ENCODE results near the gene PCYT2.

Gene PCYT2

DNA sequence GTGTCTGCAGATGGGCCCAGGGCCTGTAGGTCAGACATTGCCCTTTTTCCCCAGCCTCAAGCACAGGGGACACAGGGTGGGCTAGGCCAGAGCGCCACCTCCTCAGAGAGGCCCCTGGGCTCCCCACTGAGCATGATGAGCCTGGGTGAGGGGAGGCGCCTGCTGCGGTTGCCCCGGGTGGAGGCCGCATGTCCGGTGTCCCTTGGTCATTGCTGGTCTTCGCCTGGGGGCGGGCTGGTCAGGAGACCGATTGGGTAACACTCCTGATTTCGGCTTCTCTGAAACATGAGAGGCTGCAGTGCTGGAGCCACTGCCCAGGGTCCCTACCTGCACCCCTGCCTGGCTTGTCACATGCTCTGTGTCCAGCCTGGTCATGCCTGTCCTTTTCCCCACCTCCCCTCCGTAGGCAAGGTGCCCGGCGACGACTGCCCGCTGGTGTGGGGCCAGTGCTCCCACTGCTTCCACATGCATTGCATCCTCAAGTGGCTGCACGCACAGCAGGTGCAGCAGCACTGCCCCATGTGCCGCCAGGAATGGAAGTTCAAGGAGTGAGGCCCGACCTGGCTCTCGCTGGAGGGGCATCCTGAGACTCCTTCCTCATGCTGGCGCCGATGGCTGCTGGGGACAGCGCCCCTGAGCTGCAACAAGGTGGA is 11.6 kb downstream of the PCYT2 start:
- DNase-seq (ENCODE audit: low read depth), result no peak

DNA sequence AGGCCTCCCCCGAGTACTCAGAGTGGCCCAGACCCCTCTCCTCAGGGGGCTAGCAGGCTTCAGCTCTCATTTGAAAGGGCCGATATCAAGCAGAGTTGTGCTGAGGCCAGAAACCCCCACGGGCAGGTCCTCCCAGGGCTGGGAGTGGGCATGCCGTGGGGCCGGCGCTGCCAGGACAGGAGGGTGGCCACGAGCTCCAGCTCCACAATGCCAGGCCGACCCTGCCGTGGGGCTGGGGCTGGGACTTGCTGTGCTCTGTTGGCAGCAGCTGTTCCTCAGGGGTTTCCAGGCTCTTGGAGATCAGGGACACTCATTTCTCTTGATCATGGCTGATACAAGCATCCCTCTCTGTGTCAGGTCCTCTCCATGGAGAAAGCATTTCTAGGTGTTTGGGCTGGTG is 12.3 kb downstream of the PCYT2 start:
- DNase-seq (ENCODE audit: low read depth), result no peak

GRCh38 chr17:81898029-81898866 is 13.0 kb downstream of the PCYT2 start:
- peak; percentile 94 for DNase-seq (ENCODE audit: low read depth)

DNA sequence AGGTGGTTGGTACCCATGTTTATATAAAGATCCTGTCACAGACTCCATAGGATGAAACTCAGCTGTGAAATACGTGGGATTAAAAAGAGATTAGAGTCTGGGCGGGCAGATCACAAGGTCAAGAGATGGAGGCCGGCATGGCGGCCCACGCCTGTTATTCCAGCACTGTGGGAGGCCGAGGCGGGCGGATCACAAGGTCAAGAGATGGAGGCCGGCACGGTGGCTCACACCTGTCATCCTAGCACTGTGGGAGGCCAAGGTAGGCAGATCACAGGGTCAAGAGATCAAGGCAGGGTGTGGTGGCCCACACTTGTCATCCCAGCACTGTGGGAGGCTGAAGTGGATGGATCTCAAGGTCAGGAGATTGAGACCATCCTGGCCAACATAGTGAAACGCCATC is 15.8 kb downstream of the PCYT2 start:
- DNase-seq (ENCODE audit: low read depth), result no peak

DNA sequence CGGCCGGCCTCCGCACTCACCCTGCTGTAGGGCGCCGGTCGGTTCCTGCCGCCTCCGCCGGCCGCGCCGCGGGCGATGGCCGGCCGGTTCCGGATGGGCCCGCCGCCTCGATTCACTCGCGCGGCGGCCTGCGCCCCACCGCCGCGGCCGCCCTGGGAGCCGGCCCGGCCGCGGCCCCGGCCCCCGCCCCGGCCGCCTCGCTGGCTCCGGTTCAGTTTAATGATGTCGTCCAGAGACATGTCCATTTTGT is 20.0 kb downstream of the PCYT2 start:
- no peak for DNase-seq (ENCODE audit: low read depth)

DNA sequence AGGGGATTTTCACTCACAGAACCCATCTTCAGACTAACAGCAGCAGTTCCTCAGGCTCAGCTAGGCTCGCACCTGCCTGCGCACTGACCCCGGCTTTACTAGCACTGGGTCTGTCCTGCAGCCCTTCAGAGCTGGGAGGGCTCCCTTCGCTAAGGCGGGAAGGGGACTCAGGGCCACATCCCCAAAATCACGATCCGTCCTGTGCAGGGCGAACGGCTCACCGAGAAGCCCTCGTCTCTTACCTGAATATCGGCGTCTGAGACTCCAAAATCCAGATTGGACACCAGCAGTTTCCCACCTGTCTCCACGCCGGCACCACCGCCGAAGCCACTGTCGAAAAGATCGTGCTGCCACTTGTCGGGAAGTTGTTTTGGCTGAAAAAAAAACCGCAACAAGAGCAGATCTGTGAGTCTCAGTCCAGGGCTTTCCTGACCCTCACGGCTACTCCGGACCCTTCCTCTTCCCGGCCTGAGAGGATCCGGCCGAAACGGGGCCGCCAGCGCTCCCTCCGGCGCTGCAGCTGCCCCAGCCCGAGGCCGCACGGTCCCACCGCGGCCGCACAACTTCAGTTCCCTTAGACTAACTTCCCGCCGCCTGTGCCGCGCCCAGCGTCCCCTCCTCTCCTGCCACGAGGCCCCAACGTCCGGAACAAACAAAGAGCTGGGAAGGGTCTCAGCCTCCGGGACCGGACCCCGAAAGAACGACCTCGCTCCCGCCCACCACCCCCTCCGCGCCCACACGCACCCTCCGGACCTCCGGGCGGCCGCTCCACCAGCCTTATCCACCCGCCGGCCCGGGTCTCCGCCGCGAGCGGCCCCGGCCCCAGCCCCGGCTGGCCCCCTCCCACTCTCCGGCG is 20.5 kb downstream of the PCYT2 start:
- no peak for DNase-seq (ENCODE audit: low read depth)

DNA sequence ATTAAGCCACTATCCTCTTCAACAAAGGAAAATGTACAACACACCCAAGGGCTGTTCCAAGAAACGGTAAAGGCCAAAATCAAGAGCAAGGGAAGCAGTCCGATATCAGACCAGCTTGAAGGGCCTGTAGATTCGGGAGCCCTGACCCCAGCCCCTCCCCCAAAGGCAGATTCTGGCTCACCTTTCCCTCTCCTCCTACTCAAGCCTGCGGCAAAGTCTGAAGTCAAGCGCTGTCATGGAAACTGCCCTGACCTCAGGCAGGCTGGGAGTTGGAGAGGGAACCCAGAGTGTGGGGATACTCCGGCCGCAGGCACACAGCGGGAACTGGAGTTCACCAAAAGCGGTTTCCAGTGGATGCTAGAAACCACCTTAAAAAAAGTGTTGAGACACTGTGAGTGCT is 21.6 kb downstream of the PCYT2 start:
- DNase-seq (ENCODE audit: low read depth), result no peak

DNA sequence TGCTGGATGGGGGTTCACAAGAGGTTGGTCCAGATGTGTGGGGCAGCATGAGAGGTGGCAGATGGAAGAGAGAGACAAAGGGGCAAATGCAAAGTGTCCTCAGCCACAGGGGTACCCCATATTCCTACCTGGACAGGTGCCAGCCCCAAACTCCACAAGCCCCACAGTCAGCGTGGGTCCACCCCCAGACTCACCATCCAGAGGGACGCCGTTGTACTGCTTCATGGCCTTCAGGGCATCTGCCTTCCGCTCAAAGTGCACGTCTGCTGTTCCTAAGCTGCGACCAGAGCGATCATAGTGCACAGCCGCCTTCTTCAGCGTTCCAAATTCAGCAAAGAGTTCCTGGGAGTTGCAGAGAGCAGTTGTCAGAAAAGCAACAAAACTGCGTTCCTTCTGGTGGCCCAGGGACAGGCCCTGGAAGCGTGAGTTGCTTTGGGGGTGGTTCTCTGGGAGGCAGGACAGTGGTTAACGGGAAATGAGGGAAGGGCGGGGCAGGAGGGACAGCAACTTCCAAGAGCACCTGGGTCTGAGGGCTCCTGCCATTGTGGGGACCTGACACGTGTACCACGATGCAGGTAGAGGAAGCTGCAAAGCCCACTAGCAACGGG is 22.1 kb downstream of the PCYT2 start:
- no peak for DNase-seq (ENCODE audit: low read depth)

DNA sequence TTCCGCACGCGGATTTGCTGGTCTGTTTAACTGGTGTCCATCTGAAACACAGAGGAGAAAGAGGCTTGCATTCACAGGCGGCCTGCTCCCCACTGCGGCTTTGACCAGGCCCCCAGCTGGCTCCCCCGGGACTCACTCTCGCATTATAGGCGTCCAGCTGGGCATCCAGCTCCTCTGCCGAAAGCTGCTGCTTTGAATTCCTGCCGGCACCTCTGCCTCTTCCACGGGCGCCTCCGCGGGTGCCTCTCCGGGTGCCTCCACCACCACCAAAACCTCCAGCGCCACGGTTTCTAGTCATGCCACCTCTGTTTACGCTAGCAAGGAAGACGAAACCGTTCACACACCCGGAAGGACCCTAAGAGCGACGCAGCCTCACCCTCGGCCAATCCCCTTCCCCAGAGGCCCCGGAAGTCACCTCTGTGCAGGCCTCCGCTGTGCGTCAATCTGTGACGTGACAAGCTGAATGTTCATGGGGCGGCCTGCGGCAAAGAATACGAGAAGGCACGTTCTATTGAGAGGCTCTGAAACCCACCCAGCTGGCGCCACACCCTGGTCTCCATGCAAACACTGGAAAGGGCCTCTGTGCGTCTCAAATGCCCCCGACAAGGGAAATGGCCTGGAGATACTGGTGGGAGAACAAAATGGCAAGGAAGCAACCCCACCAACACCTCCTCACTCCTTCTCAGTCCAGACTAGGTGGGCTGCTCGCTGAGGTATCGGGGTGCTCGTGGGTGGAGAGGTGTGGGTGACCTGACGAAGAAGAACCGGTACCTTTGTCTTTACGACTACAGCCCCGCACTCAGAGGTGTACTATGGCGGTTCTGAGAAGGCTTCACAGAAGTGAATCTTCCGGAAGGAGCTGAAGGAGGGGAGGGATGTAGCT is 22.9 kb downstream of the PCYT2 start:
- DNase-seq (ENCODE audit: low read depth), result no peak

GRCh38 chr17:81885869-81886548 is 25.2 kb downstream of the PCYT2 start:
- no peak for DNase-seq (ENCODE audit: low read depth)

- no peak for DNase-seq (ENCODE audit: low read depth)
Measured at GRCh38 chr17:81885454-81885853, 25.7 kb downstream of the PCYT2 start.

- no peak for DNase-seq (ENCODE audit: low read depth)
Measured at GRCh38 chr17:81884968-81885367, 26.2 kb downstream of the PCYT2 start.

- DNase-seq (ENCODE audit: low read depth), result no peak
Measured at GRCh38 chr17:81884520-81884919, 26.7 kb downstream of the PCYT2 start.

GRCh38 chr17:81879121-81879520 is 32.1 kb downstream of the PCYT2 start:
- DNase-seq (ENCODE audit: low read depth), result no peak

GRCh38 chr17:81878294-81878693 is 32.9 kb downstream of the PCYT2 start:
- DNase-seq (ENCODE audit: low read depth), result no peak

DNA sequence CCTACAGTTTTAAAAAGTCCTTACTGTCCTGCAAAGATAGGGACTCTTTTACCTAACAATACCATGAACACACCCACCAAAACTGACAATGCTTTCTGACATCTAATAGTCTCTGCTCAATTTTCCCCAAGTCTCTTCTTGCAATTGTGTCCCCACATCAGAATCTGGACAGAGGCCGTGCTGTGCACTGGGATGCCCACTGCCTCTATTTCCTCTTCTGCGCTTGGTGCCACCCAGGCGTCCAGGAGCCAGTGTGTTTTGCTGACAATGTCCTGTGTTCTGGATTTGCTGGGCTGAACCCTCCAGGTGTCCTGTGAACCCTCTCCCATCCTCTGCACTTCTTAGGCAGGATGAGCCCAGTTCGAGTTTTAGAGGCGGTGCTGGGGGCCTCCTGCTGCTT is 33.6 kb downstream of the PCYT2 start:
- no peak for DNase-seq (ENCODE audit: low read depth)

- DNase-seq (ENCODE audit: low read depth), result no peak
Measured at GRCh38 chr17:81871387-81872230, 39.6 kb downstream of the PCYT2 start.

DNA sequence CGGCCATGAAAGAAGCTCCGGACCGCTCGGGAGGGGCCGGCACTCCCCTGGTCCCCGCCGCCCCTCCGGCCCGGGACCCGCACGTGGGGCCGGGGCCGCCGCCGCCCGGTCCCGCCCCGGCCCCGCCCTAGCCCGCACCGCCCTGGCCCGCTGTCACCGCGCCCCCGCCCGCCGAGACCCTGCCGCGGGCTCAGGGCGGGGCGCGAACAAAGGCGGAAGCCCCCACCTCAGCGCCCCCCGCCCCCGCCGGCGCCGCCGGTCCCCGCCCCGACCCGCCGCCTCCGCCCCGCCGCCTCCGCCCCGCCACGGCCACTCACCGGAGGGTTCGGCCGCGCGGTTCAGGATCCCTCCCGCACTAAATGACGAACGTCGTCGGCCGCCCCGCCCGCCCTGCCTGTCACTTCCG is 40.2 kb downstream of the PCYT2 start, which contains the start of gene ARHGDIA:
Gene ARHGDIA (minus strand): TSS at position 357 of the 406 bp plus-strand sequence. CDS start 1,407 bp downstream, outside the sequence.
- DNase-seq (ENCODE audit: low read depth), result no peak

DNA sequence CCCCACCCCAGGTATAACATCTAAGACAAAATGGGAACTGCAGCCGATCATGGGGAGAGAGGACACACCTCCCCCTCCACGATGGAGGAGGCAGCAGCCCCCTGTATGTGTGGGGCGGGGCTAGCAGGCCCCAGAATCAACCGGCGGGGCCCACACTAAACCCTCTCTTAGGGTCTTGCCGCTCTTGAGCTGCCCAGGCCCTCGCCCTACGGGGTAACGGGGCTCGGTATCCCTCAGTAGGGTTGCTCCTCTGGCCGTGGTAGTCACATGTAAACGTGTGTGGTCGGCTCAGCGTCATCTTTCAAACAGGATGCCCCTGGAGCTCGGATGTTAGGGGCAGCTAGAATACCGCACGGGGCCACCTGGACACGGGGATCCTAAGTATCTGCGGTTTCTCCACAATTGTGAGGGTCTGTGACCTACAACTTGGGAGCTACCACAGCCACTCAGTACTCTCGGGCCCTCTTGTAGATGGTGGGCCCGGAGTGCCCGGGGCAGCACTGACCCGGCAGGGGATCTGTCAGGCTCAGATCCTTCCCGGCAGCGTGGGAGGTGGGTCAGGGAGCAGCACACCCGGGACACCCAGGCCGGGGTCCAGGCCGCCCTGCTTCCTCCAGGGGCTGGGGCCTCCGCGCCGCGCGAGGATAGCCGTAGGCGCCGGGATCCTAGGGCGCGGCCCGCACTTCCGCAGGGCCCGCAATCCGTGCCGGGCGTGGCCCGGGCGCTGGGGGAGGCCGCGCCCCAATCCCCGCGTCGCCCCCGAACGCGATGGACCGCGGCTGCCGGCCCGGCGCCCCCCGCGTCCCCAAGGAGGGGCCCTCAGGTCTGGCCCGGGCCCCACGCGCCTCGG is 40.8 kb downstream of the PCYT2 start:
- no peak for DNase-seq (ENCODE audit: low read depth)
